Nephron progenitor cell (in vitro differentiated cells): ENCODE results near the gene PHTF1.
A peak's percentile ranks its signal among the peaks of the same experiment; 100 is the strongest.

Experiments used
- DNase-seq: peaks from one replicate; pipeline ENCODE4 v3.0.0; 2021
- H3K27ac Mint-ChIP-seq: 2 replicates; pipeline ENCODE4 v1.8.0; 2021; ENCODE audit warnings: mild to moderate bottlenecking, moderate library complexity, mixed read lengths
- H3K27me3 Mint-ChIP-seq: 2 replicates; pipeline ENCODE4 v1.8.0; 2021; ENCODE audit warnings: mild to moderate bottlenecking, low read depth, mixed read lengths; ENCODE audit not compliant: poor library complexity
- H3K36me3 Mint-ChIP-seq: 2 replicates; pipeline ENCODE4 v1.8.0; 2021; ENCODE audit warnings: low read depth, mixed read lengths
- H3K4me1 Mint-ChIP-seq: 2 replicates; pipeline ENCODE4 v1.8.0; 2021; ENCODE audit warnings: mixed read lengths
- H3K4me3 Mint-ChIP-seq: 2 replicates; pipeline ENCODE4 v1.8.0; 2021; ENCODE audit warnings: mild to moderate bottlenecking, moderate library complexity, mixed read lengths
- H3K9me3 Mint-ChIP-seq: 2 replicates; pipeline ENCODE4 v1.8.0; 2021; ENCODE audit warnings: mild to moderate bottlenecking, moderate library complexity, mixed read lengths
- TF ChIP-seq, protein P1 (sequence below): fragments of 200-600 bp; sonication (generic); IDR thresholded peaks from 2 replicates; pipeline ENCODE4 v1.5.0; 2021; ENCODE audit warnings: antibody characterized with exemption

Gene PHTF1

DNA sequence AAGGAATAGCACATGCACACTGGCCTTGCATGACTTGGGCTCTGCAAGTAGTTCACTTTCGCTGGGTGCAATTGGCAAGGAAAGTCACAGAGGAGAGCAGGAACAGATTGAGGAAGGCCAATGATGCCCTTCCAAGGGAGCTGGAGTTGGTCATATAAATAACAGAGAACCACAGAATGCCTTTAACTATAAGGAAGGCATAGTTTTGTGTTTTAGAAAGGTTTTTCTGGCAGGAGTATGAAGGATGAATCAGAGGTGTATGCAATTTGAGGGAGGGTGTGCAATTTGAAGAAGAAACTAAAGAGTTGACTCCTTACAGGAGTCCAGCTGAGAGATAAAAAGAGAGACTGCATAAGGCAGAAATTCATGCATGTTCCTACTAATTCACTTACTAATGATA is 112.1 kb downstream of the PHTF1 start:
- H3K27ac Mint-ChIP-seq: peak overlapping the region; percentile 1

More for the DNA sequence above, 112.1 kb downstream of the PHTF1 start:
- peaks cover 4% of the 10 kb centered on the region for H3K36me3 Mint-ChIP-seq
- TF ChIP-seq, protein P1, sequence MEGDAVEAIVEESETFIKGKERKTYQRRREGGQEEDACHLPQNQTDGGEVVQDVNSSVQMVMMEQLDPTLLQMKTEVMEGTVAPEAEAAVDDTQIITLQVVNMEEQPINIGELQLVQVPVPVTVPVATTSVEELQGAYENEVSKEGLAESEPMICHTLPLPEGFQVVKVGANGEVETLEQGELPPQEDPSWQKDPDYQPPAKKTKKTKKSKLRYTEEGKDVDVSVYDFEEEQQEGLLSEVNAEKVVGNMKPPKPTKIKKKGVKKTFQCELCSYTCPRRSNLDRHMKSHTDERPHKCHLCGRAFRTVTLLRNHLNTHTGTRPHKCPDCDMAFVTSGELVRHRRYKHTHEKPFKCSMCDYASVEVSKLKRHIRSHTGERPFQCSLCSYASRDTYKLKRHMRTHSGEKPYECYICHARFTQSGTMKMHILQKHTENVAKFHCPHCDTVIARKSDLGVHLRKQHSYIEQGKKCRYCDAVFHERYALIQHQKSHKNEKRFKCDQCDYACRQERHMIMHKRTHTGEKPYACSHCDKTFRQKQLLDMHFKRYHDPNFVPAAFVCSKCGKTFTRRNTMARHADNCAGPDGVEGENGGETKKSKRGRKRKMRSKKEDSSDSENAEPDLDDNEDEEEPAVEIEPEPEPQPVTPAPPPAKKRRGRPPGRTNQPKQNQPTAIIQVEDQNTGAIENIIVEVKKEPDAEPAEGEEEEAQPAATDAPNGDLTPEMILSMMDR: no peak
- no peaks in the 10 kb centered on the region for H3K27me3 Mint-ChIP-seq
- H3K4me3 Mint-ChIP-seq: no peak overlapping the region
- no peaks in the 10 kb centered on the region for H3K4me1 Mint-ChIP-seq
- no peak for DNase-seq
- no peaks in the 10 kb centered on the region for H3K9me3 Mint-ChIP-seq
